ENCODE measurements around the gene PHC2.
"Not testable (repeated sequence)": the region's sequence is repeated elsewhere in the genome, so short reads cannot be mapped to it uniquely, and the experiment has no call there.

The PHC2 gene

DNA sequence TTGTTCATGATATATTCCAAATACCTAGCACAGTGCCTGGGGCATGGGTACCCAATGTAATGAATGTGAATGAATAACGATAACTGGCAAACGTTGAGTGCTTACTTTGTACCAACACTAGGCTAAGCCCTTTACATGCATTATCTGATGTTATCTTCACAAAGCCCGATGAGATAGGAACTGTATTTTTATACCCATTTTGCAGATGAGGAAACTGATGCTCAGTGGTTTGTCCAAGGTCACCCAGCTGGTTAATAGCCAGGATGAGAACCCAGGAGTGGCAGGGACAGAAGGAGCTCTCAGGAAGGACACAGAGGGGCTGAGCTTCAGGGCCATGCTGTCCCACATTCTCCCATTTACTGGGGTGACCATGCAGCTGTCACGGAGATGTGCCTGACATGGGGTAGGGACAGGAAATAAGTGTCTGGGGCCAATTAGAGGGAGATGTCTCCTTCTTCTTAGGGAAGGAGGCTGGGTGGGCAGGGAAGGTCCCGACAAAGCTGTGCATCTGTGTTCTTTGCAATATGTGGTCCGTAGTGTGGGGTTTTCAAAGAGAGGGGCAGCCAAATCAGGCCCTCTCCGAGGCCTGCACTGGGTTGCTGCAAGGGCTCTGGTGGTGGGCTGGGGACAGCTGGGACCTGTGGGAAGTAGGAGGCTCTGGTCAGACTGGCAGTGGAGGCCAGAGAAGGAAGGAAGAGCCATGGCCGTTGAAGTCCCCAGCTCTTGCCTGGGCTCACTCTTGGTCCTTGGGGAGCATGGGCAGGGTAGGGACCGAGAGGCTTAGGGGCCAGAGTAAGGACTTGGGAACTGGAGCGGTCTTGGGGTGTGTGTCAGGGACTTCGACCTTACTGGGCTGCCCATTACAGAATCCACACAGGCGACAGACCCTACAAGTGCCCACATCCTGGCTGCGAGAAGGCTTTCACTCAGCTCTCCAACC lies 136.6 kb downstream of the PHC2 start:
- no peak for DNase-seq (ENCODE audit: low read depth, low spot score)

- no peak for DNase-seq (ENCODE audit: low read depth, low spot score)
Measured at GRCh38 chr1:33292726-33293340, 138.1 kb downstream of the PHC2 start.

GRCh38 chr1:33290615-33291014 lies 140.3 kb downstream of the PHC2 start:
- not testable (repeated sequence) for DNase-seq (ENCODE audit: low read depth, low spot score)

DNA sequence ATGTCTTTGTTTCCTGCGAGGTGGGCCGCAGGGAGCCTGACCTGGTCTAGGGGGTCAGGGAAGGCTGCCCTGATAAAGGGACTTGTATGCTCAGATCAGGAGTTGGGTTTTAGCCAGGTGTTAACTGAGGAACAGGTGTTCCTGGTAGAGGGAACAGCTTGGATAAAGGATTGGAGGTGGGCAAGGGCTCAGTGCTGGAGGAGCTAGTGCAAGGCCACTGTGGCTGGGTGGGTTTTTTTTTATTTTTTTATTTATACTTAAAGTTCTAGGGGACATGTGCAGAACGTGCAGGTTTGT lies 141.1 kb downstream of the PHC2 start:
- no peak for DNase-seq (ENCODE audit: low read depth, low spot score)

DNA sequence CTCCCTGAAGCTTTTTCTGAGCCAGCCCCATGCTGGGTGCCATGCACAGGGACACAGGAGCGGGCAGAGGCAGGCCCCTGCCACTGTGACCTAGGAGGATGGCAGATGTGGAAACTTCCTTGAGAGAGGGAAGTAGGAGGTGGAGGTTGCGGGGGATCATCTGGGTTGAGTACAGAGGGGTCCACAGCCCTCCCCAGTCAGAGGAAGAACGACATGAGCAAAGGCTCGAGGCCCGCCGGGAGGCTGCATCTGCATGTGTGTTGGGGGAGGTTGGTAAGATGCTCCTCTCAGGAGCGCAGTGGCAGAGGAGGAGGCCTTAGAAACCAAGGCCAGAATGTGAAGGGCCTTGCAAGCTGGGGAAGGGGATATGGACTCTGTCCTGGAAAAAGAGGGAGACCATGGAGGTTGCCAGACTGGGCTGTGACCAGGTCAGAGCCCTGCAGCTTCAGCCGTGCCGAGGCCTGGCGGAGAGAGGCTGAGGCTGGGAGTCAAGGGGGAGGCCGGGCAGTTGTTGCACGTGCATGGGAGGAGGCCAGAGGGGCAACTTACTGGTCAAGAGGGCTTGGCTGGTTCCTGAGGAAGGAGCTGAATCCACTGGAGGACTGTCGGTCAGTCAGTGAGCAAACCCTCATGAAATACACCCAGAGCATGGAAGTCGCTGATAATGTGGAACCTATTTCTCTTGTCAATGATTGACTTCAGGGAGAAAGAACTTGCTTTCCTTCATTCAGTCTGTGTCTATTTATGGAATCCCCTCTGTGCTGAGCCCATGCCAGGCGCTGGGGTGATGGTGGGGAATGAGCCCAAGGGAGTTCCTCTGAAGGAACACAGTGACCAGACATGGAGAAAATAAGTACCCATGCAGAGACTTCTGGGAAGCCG lies 141.7 kb downstream of the PHC2 start:
- DNase-seq (ENCODE audit: low read depth, low spot score): no peak

GRCh38 chr1:33287317-33287716 lies 143.6 kb downstream of the PHC2 start:
- no peak for DNase-seq (ENCODE audit: low read depth, low spot score)

- DNase-seq (ENCODE audit: low read depth, low spot score): no peak
Measured at GRCh38 chr1:33286451-33287185, 144.3 kb downstream of the PHC2 start.

GRCh38 chr1:33284049-33284448 lies 146.8 kb downstream of the PHC2 start:
- no peak for DNase-seq (ENCODE audit: low read depth, low spot score)

- no peak for DNase-seq (ENCODE audit: low read depth, low spot score)
Measured at GRCh38 chr1:33282791-33283190, 148.1 kb downstream of the PHC2 start.

- DNase-seq (ENCODE audit: low read depth, low spot score): no peak
Measured at GRCh38 chr1:33281554-33282303, 149.2 kb downstream of the PHC2 start.

DNA sequence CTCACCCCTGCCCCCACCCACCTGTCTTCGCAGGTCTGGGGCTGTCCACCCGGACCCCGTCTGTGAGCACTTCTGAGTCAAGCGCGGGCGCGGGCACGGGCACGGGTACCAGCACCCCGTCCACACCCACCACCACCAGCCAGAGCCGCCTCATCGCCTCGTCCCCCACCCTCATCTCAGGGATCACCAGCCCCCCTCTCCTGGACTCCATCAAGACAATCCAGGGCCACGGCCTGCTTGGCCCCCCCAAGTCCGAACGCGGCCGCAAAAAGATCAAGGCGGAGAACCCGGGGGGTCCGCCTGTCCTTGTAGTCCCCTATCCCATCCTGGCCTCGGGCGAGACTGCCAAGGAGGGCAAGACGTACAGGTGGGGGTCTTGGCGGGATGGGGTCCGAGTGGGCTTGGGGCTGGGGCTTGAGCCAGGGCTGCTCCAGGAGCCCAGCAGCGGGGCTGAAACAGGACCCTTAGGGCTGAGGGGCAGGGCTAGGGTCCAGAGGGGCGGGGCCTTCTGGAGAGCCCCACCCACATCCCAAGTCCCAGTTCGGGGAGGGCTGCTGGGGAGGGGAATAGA lies 150.7 kb downstream of the PHC2 start:
- DNase-seq (ENCODE audit: low read depth, low spot score): no peak

DNA sequence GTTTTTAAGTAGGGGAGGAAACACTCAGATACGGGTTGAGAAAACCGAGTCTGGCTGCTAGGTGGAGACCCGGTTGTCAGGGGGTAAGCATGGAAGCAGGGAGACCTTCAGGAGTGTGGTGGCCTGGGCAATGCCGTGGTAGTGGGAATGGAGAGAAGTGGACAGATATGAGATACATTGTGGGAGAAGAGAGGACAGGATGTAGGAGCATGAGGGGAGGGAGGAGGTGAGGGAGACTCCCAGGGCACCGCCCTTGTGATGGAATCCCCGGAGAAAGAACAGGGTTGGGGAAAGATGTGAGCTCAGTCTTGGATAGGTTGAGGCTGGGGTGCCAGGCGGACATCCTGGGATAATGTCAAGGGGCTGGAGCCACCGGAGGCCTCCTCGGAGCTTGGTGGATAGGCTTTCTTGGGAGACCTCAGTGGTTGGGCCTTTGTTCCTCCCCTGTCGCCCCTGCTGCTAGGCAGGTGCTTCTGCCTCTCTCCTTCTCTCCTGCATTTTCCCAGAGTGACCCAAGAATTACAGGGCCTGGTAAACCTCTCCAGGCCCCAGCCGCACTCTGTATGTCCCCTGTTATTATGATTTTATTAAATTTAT lies 153.3 kb downstream of the PHC2 start:
- DNase-seq (ENCODE audit: low read depth, low spot score): no peak

GRCh38 chr1:33276573-33277298 lies 154.2 kb downstream of the PHC2 start:
- DNase-seq (ENCODE audit: low read depth, low spot score): no peak

DNA sequence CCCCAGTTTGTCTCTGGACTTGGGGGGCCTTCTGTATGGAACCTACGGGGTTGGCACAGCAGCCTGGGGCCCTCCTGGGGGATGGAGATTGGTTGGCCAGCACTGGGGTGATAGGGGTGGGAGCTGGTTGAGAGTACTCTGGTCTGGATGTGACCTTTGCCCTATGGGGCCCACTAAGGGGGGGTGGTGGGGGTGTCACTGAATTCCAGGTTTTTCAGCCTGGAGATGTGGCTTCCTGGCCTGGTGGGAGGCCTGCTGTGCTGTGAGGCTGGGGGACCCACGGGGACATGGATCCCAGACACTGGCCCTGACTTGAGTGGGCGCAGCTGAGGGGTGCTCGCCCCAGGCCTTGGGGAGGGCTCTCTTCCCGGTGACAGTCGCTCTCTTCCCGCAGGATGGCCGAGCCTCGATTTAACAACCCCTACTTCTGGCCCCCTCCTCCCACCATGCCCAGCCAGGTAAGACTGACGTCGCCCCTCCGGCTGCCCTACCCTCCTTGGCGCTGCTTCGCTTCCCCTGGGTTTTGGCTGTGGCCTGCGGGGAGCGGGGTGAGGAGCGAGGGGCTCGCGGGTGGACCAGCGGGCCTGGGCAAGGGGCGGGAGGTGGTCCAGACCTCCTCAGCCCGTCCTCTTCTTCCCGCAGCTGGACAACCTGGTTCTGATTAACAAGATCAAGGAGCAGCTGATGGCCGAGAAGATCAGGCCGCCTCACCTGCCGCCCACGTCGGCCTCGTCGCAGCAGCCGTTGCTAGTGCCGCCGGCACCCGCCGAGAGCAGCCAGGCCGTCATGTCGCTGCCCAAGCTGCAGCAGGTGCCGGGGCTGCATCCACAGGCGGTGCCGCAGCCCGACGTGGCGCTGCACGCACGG lies 155.0 kb downstream of the PHC2 start:
- DNase-seq (ENCODE audit: low read depth, low spot score): no peak

DNA sequence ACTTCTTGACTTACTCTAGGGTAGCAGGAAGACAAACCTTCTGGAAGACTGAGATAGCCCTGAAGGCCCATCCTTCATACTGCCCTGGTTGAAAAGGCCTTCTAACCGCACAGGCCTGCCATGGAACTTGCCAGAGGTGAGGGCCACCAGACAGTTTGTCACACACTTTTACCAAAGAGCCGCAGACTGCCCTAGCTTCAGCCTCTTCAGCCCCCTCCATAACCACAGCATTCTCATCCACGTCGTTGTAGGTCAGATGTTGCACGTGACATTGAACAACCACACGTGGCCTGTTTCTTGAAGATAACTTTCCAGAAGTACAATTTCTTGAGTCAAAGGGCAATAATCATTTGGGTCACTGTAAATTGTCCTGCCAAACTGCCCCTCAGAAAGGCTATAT lies 155.7 kb downstream of the PHC2 start:
- DNase-seq (ENCODE audit: low read depth, low spot score): no peak

- no peak for DNase-seq (ENCODE audit: low read depth, low spot score)
Measured at GRCh38 chr1:33274446-33274845, 156.4 kb downstream of the PHC2 start.

- DNase-seq (ENCODE audit: low read depth, low spot score): no peak
Measured at GRCh38 chr1:33273961-33274371, 156.9 kb downstream of the PHC2 start.

Data from smooth muscle cell of the brain vasculature (primary cell).